Left ventricle myocardium inferior (tissue), 1 donor: ENCODE data around the gene ENDOV. TPM values are rescaled to one million over a fixed set of nuclear protein-coding genes. Genes with fewer than 3 reads are reported as not detected.
A peak's percentile ranks its signal among the peaks of the same experiment; 100 is the strongest.
"Not testable (repeated sequence)": the region's sequence is repeated elsewhere in the genome, so short reads cannot be mapped to it uniquely, and the experiment has no call there.

Experiments
- DNase-seq: peaks from one replicate; pipeline ENCODE4 v3.0.0-alpha.2; 2020
- H3K27ac ChIP-seq: fragments of 200-600 bp; replicated peaks from 2 replicates; pipeline ENCODE4 v1.8.0; 2021
- H3K27me3 ChIP-seq: fragments of 200-600 bp; 2 replicates; pipeline ENCODE4 v1.8.0; 2021; ENCODE audit warnings: low read depth
- H3K36me3 ChIP-seq: fragments of 200-600 bp; 2 replicates; pipeline ENCODE4 v1.8.0; 2021
- H3K4me1 ChIP-seq: fragments of 200-600 bp; 2 replicates; pipeline ENCODE4 v1.8.0; 2021
- H3K4me3 ChIP-seq: fragments of 200-600 bp; 2 replicates; pipeline ENCODE4 v1.8.0; 2021; ENCODE audit warnings: mild to moderate bottlenecking, moderate library complexity
- H3K9me3 ChIP-seq: fragments of 200-600 bp; replicated peaks from 2 replicates; pipeline ENCODE4 v1.8.0; 2021
- intact Hi-C: fragments of 100-400 bp; cut with micrococcal nuclease; formaldehyde crosslinking; loops from one replicate; pipeline ENCODE4 v1.11.0; 2022
- total RNA-seq: library from RNA; stranded (reverse); fragmentation: NEBNext Ultra II Directional; extraction: Animal tissue kit (Norgen Biotek cat#: 25700); gene quantifications from one replicate; pipeline ENCODE4 v1.2.1, GENCODE V29; 2021
- TF ChIP-seq, protein P1 (sequence below): fragments of 200-600 bp; IDR thresholded peaks from 2 replicates; pipeline ENCODE4 v1.8.0; 2021; ENCODE audit warnings: antibody characterized with exemption, mild to moderate bottlenecking, borderline replicate concordance
- donor health status: DM: no; HTN: yes; CAD: no; lungs with severe emphysema.

Gene ENDOV
- total RNA-seq, 1 donor from 2014 or later: 11.3 TPM

DNA sequence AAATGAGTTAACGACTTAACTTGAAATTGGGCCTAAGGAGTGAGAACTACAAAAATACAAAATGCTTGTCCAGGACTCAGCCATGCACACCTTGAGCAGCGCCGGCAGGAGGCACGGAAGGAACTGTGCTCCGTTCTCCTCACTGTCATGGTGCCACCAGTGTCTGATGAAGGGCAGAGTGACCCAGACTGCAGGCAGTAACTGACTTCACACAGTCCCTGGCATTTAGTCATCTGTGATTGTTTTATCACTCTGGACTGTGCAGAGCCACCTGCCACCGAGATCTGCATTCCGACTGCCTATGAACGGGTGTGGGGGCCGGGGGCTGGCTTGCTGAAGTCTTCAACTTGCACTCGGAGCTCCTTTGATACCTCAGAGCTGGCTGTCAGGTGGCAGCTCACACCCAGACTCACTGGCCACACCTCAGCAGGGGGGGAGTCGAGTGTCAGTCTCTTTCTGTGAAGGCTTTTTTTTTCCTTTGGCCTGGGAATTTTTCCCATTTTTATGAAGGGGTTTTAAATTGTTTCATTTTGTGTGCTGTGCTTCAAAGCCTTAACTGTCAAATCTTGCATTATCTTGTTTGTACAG is 20.2 kb upstream of the ENDOV start:
- DNase-seq: no peak
- peaks cover 31% of the 10 kb centered on the region for H3K4me1 ChIP-seq
- no peaks in the 10 kb centered on the region for H3K27me3 ChIP-seq
- intact Hi-C loops: no loop called here
- TF ChIP-seq, protein P1, sequence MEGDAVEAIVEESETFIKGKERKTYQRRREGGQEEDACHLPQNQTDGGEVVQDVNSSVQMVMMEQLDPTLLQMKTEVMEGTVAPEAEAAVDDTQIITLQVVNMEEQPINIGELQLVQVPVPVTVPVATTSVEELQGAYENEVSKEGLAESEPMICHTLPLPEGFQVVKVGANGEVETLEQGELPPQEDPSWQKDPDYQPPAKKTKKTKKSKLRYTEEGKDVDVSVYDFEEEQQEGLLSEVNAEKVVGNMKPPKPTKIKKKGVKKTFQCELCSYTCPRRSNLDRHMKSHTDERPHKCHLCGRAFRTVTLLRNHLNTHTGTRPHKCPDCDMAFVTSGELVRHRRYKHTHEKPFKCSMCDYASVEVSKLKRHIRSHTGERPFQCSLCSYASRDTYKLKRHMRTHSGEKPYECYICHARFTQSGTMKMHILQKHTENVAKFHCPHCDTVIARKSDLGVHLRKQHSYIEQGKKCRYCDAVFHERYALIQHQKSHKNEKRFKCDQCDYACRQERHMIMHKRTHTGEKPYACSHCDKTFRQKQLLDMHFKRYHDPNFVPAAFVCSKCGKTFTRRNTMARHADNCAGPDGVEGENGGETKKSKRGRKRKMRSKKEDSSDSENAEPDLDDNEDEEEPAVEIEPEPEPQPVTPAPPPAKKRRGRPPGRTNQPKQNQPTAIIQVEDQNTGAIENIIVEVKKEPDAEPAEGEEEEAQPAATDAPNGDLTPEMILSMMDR: no peak
- H3K9me3 ChIP-seq: no peaks in the 10 kb centered on the region
- no peak overlapping the region for H3K4me3 ChIP-seq
- peak overlapping the region; percentile 56 for H3K27ac ChIP-seq
- H3K36me3 ChIP-seq: peaks cover 58% of the 10 kb centered on the region

DNA sequence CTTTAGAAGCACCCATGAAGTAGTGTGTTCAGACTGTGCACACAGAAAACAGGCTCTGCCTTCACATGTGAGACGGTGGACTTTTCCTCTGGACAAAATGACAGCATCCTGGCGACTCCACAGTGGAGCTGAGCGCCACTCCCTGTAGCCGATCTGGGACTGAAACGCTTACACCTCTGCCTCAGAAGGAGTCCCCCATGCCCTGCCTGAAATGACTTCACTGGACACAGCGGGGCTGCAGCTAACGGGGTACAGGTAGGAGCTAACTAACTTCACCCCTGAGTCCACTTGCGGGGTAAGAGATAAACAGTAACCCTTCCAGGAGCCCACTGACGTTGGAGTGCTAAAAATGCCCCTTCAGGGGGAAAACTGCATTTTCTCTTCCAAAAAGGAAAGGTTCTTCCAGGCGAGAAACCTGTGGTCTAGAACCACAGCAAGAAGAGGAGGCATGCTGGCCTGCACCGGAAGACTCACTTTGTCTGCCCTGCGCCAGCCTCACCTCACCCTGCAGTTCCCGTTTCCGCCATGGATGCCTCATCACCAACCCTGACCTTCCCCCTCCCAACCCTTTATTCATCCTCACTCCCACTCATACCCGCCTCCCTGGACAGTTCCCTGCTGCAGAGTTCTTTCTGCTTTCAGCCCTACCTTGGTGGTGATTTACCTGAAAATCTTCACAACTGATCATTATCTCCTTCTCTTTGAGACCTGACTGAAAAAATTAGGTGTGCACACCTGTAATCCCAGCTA is 19.4 kb upstream of the ENDOV start:
- Histone ChIP-seq H3K4me1 (peaks cover 31% of the 10 kb centered on the region), H3K27ac (no peak overlapping the region), H3K4me3 (no peak overlapping the region), H3K36me3 (peaks cover 50% of the 10 kb centered on the region), H3K9me3 (no peaks in the 10 kb centered on the region), H3K27me3 (no peaks in the 10 kb centered on the region)
- TF ChIP-seq, protein P1: no peak
- DNase-seq: no peak
- intact Hi-C loops: no loop called here

DNA sequence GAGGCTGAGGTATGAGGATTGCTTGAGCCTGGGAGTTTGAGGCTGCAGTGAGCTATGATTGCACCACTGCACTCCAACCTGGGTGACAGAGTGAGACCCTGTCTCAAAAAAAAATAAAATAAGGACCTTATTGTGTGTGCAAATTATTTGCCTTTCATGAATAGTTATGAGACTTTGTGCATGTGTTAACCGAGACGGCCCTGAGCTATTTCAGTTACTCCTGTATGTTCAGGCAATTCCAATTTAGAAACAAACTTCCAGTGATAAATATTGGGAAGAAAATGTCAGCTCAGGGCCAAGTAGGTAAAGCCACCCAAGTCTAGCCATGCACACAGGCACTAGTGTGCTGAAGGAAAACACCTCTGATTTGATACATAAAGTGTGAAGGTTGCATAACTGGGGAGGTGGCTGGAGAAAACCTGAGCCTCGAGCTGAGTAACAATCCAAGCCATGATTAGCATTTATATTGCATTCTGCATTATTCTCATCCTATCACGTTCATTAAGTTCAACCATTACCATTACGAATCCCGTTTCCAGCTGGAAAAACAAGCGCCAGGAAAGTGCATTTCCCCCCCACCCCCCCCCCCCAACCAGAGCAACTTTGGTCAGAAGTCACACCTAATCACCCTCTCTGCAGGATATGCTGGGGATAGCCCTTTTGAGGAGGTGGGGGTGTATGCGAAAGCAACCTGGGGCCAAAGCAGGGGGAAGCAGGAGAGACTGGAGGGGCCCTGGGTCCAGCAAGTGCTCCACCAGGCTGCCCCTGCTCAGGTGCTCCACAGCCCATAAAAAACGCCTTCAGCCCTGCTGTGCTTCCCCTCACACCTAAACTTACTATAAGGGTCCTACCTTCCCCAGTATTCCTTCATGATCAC is 18.6 kb upstream of the ENDOV start:
- TF ChIP-seq, protein P1: no peak
- Histone ChIP-seq H3K27me3 (no peaks in the 10 kb centered on the region), H3K9me3 (no peaks in the 10 kb centered on the region), H3K4me1 (peaks cover 31% of the 10 kb centered on the region), H3K4me3 (no peak overlapping the region), H3K36me3 (peaks cover 42% of the 10 kb centered on the region), H3K27ac (no peak overlapping the region)
- intact Hi-C loops: no loop called here
- no peak for DNase-seq

DNA sequence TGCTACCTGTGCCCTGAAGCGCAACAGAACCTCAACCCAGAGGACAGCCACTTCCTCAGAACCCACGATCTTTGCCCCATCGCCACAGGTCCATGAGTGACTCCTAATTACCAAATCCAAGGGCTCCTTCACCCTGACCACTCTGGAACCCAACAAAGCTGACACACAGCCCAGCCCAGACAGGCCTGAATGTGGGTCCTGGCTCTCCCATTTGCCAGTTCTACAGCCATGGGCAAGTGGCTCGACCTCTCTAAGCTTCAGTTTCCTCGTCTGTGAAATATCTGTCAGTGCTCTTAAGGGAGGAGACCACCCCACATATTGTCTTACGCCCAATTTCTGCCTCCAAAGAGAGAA is 18.0 kb upstream of the ENDOV start:
- TF ChIP-seq, protein P1: no peak
- no peak for DNase-seq

DNA sequence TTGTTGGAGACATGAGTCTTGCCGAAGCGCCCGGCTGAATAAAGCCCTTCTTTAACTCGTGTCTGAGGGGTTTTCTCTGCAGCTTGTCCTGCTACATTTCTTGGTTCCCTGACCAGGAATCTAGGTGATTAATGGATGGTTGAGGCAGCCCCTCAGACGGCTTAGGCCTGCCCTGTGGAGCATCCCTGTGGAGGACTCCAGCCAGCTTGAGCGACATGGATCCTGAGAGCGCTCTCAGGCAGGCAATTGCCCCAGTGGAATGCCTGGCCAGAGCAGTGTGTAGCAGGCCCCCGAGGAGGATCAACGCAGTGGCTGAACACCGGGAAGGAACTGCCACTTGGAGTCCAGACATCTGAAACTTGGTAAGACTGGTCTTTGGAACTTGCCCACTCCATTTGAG is 17.3 kb upstream of the ENDOV start:
- Histone ChIP-seq H3K4me3 (no peak overlapping the region), H3K27ac (no peak overlapping the region), H3K27me3 (no peaks in the 10 kb centered on the region), H3K4me1 (peaks cover 31% of the 10 kb centered on the region), H3K9me3 (no peaks in the 10 kb centered on the region), H3K36me3 (peaks cover 29% of the 10 kb centered on the region)
- TF ChIP-seq, protein P1: no peak
- intact Hi-C loops: no loop called here
- DNase-seq: no peak

More for the DNA sequence above, 18.0 kb upstream of the ENDOV start:
- peaks cover 31% of the 10 kb centered on the region for H3K4me1 ChIP-seq
- H3K27ac ChIP-seq: no peak overlapping the region
- peaks cover 36% of the 10 kb centered on the region for H3K36me3 ChIP-seq
- no peaks in the 10 kb centered on the region for H3K9me3 ChIP-seq
- H3K27me3 ChIP-seq: no peaks in the 10 kb centered on the region
- H3K4me3 ChIP-seq: no peak overlapping the region
- intact Hi-C loops: no loop called here

DNA sequence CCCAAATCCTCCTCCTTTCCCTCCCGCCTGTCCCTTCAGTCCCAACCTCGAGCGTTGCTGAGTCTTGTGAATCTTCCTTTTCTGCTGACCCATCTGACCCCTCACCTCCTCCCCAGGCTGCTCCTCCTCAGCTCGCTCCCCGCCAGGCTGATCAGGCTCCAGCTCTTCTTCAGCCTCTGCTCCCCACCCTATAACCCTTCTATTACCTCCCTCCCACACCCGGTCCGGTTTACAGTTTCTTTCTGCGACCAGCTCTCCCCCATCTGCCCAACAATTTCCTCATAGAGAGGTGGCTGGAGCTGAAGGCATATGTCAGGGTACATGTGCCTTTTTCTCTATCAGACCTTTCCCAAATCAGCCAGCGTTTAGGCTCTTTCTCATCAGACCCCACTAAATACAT is 13.9 kb upstream of the ENDOV start:
- H3K9me3 ChIP-seq, H3K36me3 ChIP-seq, intact Hi-C loops, H3K27me3 ChIP-seq, H3K27ac ChIP-seq, H3K4me1 ChIP-seq, DNase-seq, H3K4me3 ChIP-seq: not testable (repeated sequence)

DNA sequence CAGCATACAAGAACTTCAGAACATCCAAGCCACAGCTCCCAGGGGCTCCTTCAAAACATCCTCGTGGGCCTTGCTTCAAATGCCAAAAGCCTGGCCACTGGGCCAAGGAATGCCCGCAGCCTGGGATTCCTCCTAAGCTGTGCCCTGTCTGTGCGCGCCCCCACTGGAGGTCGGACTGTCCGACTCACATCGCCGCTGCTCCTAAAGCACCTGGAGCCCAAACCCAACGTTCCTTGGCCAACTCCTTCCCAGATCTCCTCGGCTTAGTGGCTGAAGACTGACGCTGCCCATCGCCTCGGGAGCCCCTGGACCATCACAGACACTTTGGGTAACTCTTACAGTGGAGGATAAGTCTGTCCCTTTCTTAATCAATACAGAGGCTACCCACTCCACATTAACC is 12.9 kb upstream of the ENDOV start:
- DNase-seq, H3K27ac ChIP-seq, H3K36me3 ChIP-seq, H3K4me1 ChIP-seq, H3K27me3 ChIP-seq, H3K9me3 ChIP-seq, intact Hi-C loops, H3K4me3 ChIP-seq: not testable (repeated sequence)
